ENCODE data around the gene KNDC1. TPM values are rescaled to one million over a fixed set of nuclear protein-coding genes. Genes with fewer than 3 reads are reported as not detected.

The KNDC1 gene
- total RNA-seq, 2 experiments from 2014 or later = 0.55 to 1.2 TPM

GRCh38 chr10:133199488-133199885, 39.5 kb downstream of the KNDC1 start:
- Mint-ChIP-seq H3K27ac (no peak overlapping the region), H3K27me3 (peaks cover 2% of the 10 kb centered on the region)
- CTCF ChIA-PET = no interaction called here

GRCh38 chr10:133199992-133200611, 40.1 kb downstream of the KNDC1 start:
- Mint-ChIP-seq H3K36me3 (ENCODE audit: low read depth) (no peaks in the 10 kb centered on the region), H3K9me3 (no peaks in the 10 kb centered on the region), H3K27ac (no peak overlapping the region), H3K4me3 (no peak overlapping the region), H3K27me3 (no peaks in the 10 kb centered on the region), H3K4me1 (no peaks in the 10 kb centered on the region)
- POLR2A ChIA-PET = no interaction called here
- CTCF ChIA-PET = no interaction called here
- DNase-seq = no peak

More at GRCh38 chr10:133199488-133199885, 39.5 kb downstream of the KNDC1 start:
- POLR2A ChIA-PET = no interaction called here
- H3K9me3 Mint-ChIP-seq = no peaks in the 10 kb centered on the region
- no peak for DNase-seq
- H3K4me1 Mint-ChIP-seq = no peaks in the 10 kb centered on the region
- no peak overlapping the region for H3K4me3 Mint-ChIP-seq
- no peaks in the 10 kb centered on the region for H3K36me3 Mint-ChIP-seq (ENCODE audit: low read depth)

DNA sequence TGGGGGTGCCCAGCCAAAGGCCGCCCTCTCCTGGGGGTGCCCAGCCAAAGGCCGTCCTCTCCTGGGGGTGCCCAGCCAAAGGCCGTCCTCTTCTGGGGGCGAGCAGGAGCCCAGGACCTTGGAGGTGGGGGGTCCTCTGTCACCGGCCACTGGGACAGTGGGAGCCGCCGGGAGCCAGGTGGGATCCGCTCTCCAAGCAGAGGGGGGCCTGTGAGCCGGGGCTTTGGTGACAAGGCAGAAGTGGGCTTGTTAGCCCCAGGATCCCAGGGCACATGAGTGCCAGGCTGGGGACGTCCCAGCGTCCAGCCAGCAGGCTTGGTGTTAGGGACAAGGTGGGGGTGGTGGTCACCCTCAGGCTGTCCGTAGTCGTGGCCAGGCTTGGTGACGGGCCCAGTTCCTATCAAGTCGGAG, 40.6 kb downstream of the KNDC1 start:
- POLR2A ChIA-PET = no interaction called here
- Mint-ChIP-seq H3K4me1 (no peaks in the 10 kb centered on the region), H3K9me3 (no peaks in the 10 kb centered on the region), H3K36me3 (ENCODE audit: low read depth) (no peaks in the 10 kb centered on the region), H3K27ac (no peak overlapping the region), H3K4me3 (no peak overlapping the region), H3K27me3 (no peaks in the 10 kb centered on the region)
- no peak for DNase-seq
- CTCF ChIA-PET = no interaction called here

DNA sequence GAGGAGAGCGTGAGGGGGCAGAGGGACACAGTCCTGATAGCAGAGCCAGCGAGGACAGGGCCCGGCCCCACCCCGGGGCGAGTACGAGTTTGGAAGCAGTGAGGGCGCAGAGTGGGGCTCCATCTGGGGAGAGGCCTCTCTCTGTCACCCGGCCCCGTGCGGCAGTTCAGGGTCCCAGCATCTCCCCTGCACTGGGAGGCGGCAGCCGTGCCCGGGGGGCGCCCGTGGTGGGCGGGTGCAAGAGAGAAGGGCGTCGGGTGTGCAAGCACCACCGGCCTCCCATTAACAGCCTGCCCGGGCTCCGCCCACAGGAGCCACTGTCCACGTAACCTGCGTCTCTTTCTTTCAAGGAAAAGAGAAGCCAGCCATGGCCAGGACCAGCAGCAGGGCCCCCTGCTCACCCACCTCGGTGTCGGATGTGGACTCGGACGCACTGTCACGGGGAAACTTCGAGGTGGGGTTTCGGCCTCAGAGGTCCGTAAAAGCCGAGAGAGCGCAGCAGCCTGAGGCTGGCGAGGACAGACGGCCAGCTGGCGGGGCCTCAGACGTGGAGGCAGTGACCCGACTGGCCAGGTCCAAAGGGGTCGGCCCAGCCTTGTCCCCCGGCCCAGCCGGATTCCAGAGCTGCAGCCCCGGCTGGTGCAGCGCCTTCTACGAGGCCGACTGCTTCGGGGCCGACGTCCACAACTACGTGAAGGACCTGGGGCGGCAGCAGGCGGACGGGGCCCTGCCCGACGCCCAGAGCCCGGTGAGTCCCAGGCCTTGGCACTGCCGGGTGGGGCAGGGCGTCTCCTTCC, 41.3 kb downstream of the KNDC1 start:
- no peak overlapping the region for H3K27ac Mint-ChIP-seq
- H3K9me3 Mint-ChIP-seq = no peaks in the 10 kb centered on the region
- no peak overlapping the region for H3K4me3 Mint-ChIP-seq
- ChIA-PET CTCF (no interaction called here), POLR2A (no interaction called here)
- H3K4me1 Mint-ChIP-seq = no peaks in the 10 kb centered on the region
- no peaks in the 10 kb centered on the region for H3K27me3 Mint-ChIP-seq
- H3K36me3 Mint-ChIP-seq (ENCODE audit: low read depth) = no peaks in the 10 kb centered on the region
- DNase-seq = no peak

- Mint-ChIP-seq H3K9me3 (no peaks in the 10 kb centered on the region), H3K27ac (no peak overlapping the region), H3K4me1 (no peaks in the 10 kb centered on the region), H3K27me3 (no peaks in the 10 kb centered on the region), H3K36me3 (ENCODE audit: low read depth) (no peaks in the 10 kb centered on the region), H3K4me3 (no peak overlapping the region)
- no peak for DNase-seq
- POLR2A ChIA-PET = no interaction called here
- CTCF ChIA-PET = no interaction called here
These were observed 42.1 kb downstream of the KNDC1 start for GRCh38 chr10:133201948-133202725.

- ChIA-PET CTCF (no interaction called here), POLR2A (no interaction called here)
- Mint-ChIP-seq H3K36me3 (ENCODE audit: low read depth) (no peaks in the 10 kb centered on the region), H3K4me1 (no peaks in the 10 kb centered on the region), H3K4me3 (no peak overlapping the region), H3K27ac (no peak overlapping the region), H3K9me3 (no peaks in the 10 kb centered on the region), H3K27me3 (no peaks in the 10 kb centered on the region)
- DNase-seq = no peak
These were observed 43.0 kb downstream of the KNDC1 start for GRCh38 chr10:133202778-133203651.

DNA sequence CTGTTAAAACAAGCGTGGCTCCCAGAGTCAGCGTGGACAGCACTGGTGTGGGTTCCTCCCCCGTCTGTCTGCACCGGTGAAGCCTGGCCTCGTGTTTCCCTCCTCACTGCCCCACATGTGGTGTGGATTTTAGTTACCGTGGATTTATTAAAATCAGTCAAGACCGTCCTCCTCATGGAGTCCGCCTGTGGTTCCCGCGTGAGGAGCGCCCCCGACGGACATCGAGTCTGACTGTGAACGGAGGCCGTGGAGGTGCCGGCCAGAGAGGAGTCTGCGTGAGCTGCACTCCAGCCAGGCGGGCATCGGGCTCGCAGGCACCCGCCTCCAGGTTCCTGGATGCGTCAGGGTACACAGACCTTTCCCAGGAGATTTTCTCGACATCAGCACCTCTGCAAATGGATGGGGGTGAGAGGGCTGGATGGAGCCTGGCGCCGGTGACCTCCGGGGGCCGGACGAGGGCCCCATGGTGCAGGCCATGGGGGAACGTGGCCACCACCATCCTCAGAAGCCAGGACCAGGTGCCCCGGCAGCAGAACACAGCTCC, 43.7 kb downstream of the KNDC1 start:
- Mint-ChIP-seq H3K36me3 (ENCODE audit: low read depth) (no peaks in the 10 kb centered on the region), H3K27ac (no peak overlapping the region), H3K9me3 (no peaks in the 10 kb centered on the region), H3K4me3 (no peak overlapping the region), H3K27me3 (no peaks in the 10 kb centered on the region), H3K4me1 (no peaks in the 10 kb centered on the region)
- ChIA-PET POLR2A (no interaction called here), CTCF (no interaction called here)
- DNase-seq = no peak

DNA sequence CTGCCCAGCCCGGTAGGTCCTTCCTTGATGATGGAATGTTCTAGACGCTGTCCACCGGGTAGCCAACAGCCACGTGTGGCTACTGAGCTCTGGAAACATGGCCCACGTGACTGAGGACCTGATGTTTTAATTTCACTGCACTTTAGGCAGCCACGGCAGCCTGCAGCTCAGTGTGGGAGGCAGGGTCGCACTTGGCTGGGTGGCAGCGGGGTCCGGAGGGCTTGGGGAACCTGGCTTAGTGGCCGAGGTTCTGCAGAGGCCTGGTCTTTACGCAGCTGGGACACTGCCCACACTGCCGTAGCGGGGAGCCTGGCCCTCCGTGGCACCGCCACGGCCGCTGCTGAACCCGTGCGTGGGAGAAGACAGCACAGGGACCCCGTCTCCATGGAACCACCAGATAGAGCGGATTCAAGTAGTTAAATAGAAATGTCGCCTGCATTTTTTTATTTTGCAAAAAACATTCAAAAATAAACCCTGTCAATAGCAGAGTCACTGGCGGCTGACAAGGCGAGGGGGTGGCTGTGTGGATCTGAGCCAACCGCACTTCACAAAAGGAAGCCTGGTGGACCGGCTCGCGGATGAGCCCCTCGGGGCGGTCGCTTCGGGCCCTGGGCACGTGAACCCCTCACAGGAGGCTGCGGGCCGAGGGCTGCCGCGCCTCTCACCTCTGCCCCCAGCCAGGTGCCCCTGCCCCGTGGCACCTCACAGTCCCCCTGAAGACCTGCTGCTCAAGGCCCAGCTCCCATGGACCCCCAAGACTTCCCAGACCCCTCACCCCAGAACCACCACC, 44.4 kb downstream of the KNDC1 start:
- no peaks in the 10 kb centered on the region for H3K36me3 Mint-ChIP-seq (ENCODE audit: low read depth)
- DNase-seq = no peak
- no peak overlapping the region for H3K4me3 Mint-ChIP-seq
- ChIA-PET CTCF (no interaction called here), POLR2A (no interaction called here)
- H3K27me3 Mint-ChIP-seq = no peaks in the 10 kb centered on the region
- no peak overlapping the region for H3K27ac Mint-ChIP-seq
- H3K4me1 Mint-ChIP-seq = no peaks in the 10 kb centered on the region
- no peaks in the 10 kb centered on the region for H3K9me3 Mint-ChIP-seq

DNA sequence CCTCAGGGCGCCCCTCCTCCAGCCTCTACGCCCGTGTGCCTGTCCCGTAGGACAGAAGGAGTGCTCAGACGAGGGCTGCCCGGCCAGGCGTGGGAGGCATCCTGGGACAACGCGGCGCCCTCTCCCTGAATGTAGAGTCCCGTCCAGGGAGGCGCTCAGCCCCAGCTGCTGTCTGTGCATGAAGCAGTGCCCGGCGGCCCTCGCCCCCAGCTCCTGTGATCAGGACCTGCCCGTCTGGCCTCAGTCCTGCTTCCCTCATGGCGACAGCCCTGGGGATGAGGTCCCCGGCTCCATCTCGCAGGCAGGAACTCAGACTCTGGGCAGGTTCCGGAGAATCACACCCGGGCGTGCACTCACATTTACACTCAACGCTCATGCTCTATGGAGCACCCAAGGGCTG, 45.1 kb downstream of the KNDC1 start:
- Mint-ChIP-seq H3K27me3 (no peaks in the 10 kb centered on the region), H3K36me3 (ENCODE audit: low read depth) (no peaks in the 10 kb centered on the region), H3K27ac (no peak overlapping the region), H3K9me3 (no peaks in the 10 kb centered on the region), H3K4me1 (peaks cover under 1% of the 10 kb centered on the region), H3K4me3 (no peak overlapping the region)
- POLR2A ChIA-PET = no interaction called here
- no peak for DNase-seq
- CTCF ChIA-PET = no interaction called here

DNA sequence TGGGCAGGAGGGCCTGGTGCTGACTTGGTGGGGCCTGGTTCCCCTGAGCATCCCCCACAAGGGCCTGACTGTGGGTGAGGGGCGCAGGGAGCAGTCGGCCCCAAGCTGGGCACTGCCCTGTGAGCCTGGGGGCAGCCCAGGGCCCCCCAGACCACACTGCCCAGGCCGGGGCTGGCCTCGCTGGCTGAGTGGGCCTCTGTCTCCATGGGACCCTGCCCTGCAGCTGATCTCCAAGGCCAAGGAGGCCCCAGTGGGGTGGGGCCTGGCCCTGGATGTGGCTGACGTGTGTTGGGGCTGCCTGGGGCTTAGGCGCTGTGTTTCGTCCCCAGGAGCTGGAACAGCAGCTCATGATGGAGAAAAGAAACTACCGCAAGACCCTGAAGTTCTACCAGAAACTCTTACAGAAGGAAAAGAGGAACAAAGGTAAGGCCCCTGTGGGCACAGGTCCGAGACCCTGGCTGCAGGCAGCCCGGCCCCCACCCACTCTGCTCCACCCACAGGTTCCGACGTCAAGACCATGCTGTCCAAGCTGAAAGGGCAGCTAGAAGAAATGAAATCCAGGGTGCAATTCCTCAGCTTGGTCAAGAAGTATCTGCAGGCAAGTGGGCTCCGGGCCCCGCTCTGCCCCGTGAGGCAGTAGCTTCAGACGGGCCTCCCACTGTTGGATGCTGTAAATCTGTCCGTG, 46.5 kb downstream of the KNDC1 start:
- peaks cover 8% of the 10 kb centered on the region for H3K4me1 Mint-ChIP-seq
- no peaks in the 10 kb centered on the region for H3K36me3 Mint-ChIP-seq (ENCODE audit: low read depth)
- POLR2A ChIA-PET = no interaction called here
- H3K9me3 Mint-ChIP-seq = no peaks in the 10 kb centered on the region
- CTCF ChIA-PET = no interaction called here
- H3K4me3 Mint-ChIP-seq = no peak overlapping the region
- no peaks in the 10 kb centered on the region for H3K27me3 Mint-ChIP-seq
- H3K27ac Mint-ChIP-seq = no peak overlapping the region
- DNase-seq = no peak

GRCh38 chr10:133207041-133207600, 47.1 kb downstream of the KNDC1 start:
- no peak for DNase-seq
- H3K27me3 Mint-ChIP-seq = no peaks in the 10 kb centered on the region
- POLR2A ChIA-PET = no interaction called here

DNA sequence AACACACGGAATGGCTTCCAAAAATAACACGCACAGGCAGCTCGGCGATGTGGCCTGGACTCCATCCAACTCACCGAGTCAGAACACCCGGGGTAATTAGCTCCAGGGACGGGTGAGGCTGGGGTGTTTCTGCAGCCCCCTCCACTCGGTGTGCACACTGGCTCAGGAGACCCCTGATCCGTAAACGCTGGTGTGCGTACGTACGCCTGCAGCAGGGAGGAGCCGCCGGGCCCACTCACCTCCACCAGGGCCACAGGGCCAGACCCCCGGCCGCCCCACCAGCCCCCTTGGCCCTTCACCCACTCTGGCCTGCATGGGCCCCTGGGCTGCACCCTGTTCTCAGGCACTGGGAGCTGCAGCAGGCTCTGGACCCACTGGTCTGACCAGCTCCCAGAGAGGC, 47.6 kb downstream of the KNDC1 start:
- H3K9me3 Mint-ChIP-seq = no peaks in the 10 kb centered on the region
- DNase-seq = no peak
- H3K27me3 Mint-ChIP-seq = no peaks in the 10 kb centered on the region
- POLR2A ChIA-PET = no interaction called here
- CTCF ChIA-PET = no interaction called here
- no peak overlapping the region for H3K4me3 Mint-ChIP-seq
- no peak overlapping the region for H3K27ac Mint-ChIP-seq
- peaks cover 12% of the 10 kb centered on the region for H3K4me1 Mint-ChIP-seq
- H3K36me3 Mint-ChIP-seq (ENCODE audit: low read depth) = no peaks in the 10 kb centered on the region

More at GRCh38 chr10:133207041-133207600, 47.1 kb downstream of the KNDC1 start:
- H3K4me1 Mint-ChIP-seq = peaks cover 11% of the 10 kb centered on the region
- H3K27ac Mint-ChIP-seq = no peak overlapping the region
- H3K4me3 Mint-ChIP-seq = no peak overlapping the region
- H3K36me3 Mint-ChIP-seq (ENCODE audit: low read depth) = no peaks in the 10 kb centered on the region
- H3K9me3 Mint-ChIP-seq = no peaks in the 10 kb centered on the region
- CTCF ChIA-PET = no interaction called here

Measured in activated CD4-positive, alpha-beta memory T cell treated with anti-CD3 and anti-CD28 coated beads, Interleukin-2, amount 10 ng/mL, durations not matched to agents 7 days and 5 days (primary cell).